Measurements from ENCODE around the gene DZIP1. TPM values are rescaled to one million over a fixed set of nuclear protein-coding genes. Genes with fewer than 3 reads are reported as not detected.

The DZIP1 gene
- total and polyA plus RNA-seq, 2 of the 8 experiments (the other 6 are each of a cell fraction or from before 2014, with no cell fraction given): 7.6 to 24.6 TPM

DNA sequence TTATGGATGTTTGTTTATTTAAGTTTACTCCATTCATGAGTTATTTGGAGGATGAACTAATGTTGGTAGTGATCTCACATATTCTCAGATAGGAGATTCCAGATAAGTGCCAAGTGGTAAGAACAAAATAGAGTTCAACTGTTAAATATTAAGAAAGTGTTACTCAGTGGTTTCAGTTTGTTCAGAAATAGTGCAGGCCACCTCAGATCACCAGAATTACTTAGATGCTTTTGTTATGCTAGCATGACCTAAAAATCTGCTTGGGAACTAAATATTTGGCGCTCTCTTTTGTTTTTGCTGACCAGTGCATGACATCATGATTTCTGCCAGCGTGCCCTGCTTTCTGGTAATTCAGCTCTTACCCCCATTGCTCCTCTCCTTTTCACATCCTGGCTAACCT is 76.4 kb downstream of the DZIP1 start (continued):
- TF ChIP-seq, protein P1, sequence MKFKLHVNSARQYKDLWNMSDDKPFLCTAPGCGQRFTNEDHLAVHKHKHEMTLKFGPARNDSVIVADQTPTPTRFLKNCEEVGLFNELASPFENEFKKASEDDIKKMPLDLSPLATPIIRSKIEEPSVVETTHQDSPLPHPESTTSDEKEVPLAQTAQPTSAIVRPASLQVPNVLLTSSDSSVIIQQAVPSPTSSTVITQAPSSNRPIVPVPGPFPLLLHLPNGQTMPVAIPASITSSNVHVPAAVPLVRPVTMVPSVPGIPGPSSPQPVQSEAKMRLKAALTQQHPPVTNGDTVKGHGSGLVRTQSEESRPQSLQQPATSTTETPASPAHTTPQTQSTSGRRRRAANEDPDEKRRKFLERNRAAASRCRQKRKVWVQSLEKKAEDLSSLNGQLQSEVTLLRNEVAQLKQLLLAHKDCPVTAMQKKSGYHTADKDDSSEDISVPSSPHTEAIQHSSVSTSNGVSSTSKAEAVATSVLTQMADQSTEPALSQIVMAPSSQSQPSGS (IDR thresholded peaks at IDR 0.05; ENCODE audit: low read length): no peak
- TF ChIP-seq TAF7 (optimal IDR thresholded peaks at IDR 0.05; ENCODE audit: borderline replicate concordance, low read depth, low read length): no peak
- TF ChIP-seq ZNF274 (IDR thresholded peaks at IDR 0.05; ENCODE audit: borderline replicate concordance, extremely low read depth, low read length): no peak
- TF ChIP-seq, protein P2, sequence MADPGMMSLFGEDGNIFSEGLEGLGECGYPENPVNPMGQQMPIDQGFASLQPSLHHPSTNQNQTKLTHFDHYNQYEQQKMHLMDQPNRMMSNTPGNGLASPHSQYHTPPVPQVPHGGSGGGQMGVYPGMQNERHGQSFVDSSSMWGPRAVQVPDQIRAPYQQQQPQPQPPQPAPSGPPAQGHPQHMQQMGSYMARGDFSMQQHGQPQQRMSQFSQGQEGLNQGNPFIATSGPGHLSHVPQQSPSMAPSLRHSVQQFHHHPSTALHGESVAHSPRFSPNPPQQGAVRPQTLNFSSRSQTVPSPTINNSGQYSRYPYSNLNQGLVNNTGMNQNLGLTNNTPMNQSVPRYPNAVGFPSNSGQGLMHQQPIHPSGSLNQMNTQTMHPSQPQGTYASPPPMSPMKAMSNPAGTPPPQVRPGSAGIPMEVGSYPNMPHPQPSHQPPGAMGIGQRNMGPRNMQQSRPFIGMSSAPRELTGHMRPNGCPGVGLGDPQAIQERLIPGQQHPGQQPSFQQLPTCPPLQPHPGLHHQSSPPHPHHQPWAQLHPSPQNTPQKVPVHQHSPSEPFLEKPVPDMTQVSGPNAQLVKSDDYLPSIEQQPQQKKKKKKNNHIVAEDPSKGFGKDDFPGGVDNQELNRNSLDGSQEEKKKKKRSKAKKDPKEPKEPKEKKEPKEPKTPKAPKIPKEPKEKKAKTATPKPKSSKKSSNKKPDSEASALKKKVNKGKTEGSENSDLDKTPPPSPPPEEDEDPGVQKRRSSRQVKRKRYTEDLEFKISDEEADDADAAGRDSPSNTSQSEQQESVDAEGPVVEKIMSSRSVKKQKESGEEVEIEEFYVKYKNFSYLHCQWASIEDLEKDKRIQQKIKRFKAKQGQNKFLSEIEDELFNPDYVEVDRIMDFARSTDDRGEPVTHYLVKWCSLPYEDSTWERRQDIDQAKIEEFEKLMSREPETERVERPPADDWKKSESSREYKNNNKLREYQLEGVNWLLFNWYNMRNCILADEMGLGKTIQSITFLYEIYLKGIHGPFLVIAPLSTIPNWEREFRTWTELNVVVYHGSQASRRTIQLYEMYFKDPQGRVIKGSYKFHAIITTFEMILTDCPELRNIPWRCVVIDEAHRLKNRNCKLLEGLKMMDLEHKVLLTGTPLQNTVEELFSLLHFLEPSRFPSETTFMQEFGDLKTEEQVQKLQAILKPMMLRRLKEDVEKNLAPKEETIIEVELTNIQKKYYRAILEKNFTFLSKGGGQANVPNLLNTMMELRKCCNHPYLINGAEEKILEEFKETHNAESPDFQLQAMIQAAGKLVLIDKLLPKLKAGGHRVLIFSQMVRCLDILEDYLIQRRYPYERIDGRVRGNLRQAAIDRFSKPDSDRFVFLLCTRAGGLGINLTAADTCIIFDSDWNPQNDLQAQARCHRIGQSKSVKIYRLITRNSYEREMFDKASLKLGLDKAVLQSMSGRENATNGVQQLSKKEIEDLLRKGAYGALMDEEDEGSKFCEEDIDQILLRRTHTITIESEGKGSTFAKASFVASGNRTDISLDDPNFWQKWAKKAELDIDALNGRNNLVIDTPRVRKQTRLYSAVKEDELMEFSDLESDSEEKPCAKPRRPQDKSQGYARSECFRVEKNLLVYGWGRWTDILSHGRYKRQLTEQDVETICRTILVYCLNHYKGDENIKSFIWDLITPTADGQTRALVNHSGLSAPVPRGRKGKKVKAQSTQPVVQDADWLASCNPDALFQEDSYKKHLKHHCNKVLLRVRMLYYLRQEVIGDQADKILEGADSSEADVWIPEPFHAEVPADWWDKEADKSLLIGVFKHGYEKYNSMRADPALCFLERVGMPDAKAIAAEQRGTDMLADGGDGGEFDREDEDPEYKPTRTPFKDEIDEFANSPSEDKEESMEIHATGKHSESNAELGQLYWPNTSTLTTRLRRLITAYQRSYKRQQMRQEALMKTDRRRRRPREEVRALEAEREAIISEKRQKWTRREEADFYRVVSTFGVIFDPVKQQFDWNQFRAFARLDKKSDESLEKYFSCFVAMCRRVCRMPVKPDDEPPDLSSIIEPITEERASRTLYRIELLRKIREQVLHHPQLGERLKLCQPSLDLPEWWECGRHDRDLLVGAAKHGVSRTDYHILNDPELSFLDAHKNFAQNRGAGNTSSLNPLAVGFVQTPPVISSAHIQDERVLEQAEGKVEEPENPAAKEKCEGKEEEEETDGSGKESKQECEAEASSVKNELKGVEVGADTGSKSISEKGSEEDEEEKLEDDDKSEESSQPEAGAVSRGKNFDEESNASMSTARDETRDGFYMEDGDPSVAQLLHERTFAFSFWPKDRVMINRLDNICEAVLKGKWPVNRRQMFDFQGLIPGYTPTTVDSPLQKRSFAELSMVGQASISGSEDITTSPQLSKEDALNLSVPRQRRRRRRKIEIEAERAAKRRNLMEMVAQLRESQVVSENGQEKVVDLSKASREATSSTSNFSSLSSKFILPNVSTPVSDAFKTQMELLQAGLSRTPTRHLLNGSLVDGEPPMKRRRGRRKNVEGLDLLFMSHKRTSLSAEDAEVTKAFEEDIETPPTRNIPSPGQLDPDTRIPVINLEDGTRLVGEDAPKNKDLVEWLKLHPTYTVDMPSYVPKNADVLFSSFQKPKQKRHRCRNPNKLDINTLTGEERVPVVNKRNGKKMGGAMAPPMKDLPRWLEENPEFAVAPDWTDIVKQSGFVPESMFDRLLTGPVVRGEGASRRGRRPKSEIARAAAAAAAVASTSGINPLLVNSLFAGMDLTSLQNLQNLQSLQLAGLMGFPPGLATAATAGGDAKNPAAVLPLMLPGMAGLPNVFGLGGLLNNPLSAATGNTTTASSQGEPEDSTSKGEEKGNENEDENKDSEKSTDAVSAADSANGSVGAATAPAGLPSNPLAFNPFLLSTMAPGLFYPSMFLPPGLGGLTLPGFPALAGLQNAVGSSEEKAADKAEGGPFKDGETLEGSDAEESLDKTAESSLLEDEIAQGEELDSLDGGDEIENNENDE (IDR thresholded peaks at IDR 0.05; ENCODE audit: insufficient replicate concordance, low read length): no peak
- TF ChIP-seq, protein P3, sequence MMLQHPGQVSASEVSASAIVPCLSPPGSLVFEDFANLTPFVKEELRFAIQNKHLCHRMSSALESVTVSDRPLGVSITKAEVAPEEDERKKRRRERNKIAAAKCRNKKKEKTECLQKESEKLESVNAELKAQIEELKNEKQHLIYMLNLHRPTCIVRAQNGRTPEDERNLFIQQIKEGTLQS (IDR thresholded peaks at IDR 0.05; ENCODE audit: insufficient read depth, low read depth, low read length): no peak
- no peak for TF ChIP-seq YY1 (IDR thresholded peaks at IDR 0.05; ENCODE audit: low read depth, low read length)
- no peak for TF ChIP-seq BCL11A (IDR thresholded peaks at IDR 0.05; ENCODE audit: low read depth in 2 of 2, low read length in 2 of 2)

Measured in H1 (cell line).